Prostate gland (tissue), 2 donors: ENCODE data around the gene MFSD12.

Source experiments
- CTCF ChIP-seq, 4 experiments: fragments of 200-600 bp in 2 of 4; fragments of 450-650 bp in 2 of 4; sonication (generic) in 2 of 4; IDR thresholded peaks; 1 replicate in 3 of 4; 2 replicates in 1 of 4; pipeline ENCODE4 v1.5.1; 2016 to 2019; ENCODE audit warnings: antibody characterized with exemption in 4 of 4, mild to moderate bottlenecking in 2 of 4, moderate library complexity in 2 of 4
- POLR2A ChIP-seq: fragments of 450-650 bp; IDR thresholded peaks from one replicate; pipeline ENCODE4 v1.6.1; 2016; ENCODE audit warnings: antibody characterized with exemption, mild to moderate bottlenecking
- POLR2AphosphoS5 ChIP-seq: sonication (generic); formaldehyde crosslinking; IDR thresholded peaks from one replicate; pipeline ENCODE4 v1.6.1; 2017; ENCODE audit warnings: antibody characterized with exemption

GRCh38 chr19:3547767-3548282 is 9.6 kb downstream of the MFSD12 start:
- TF ChIP-seq CTCF (IDR thresholded peaks at IDR 0.05) (no peak), POLR2A (no peak), POLR2AphosphoS5 (no peak)
